ENCODE results near the gene FAM151B.

FAM151B gene

GRCh38 chr5:80588858-80589540, 101.1 kb downstream of the FAM151B start:
- no peak for DNase-seq (ENCODE audit: low spot score)

DNA sequence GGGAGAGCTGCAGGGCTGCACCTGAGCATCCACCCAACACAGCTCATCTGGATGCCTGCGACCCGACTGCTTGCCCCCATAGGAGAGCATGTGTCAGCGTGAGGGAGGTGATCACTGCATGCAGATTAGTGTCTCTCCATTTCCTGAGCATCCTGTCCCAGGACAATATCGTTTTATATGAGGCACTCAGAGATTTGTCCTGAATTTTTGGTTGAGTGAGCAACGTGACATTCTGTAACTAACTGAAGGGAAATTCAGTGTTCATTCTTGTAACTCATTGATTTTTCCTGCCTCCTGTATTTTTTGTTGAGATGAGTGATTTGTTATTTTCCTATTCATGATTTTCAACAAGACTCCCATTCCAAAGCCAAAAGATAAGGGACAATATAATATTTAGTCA, 102.9 kb downstream of the FAM151B start:
- no peak for DNase-seq (ENCODE audit: low spot score)

GRCh38 chr5:80591352-80591751, 103.5 kb downstream of the FAM151B start:
- DNase-seq (ENCODE audit: low spot score): peak; percentile 19

GRCh38 chr5:80592105-80592504, 104.2 kb downstream of the FAM151B start:
- DNase-seq (ENCODE audit: low spot score): no peak
